HepG2 (cell line): ENCODE data around the gene SPINK4. TPM values are rescaled to one million over a fixed set of nuclear protein-coding genes. Genes with fewer than 3 reads are reported as not detected.

Experiments
- CHD4 ChIP-seq: fragments of 200-600 bp; sonication (generic); IDR thresholded peaks from 2 replicates; pipeline ENCODE4 v1.7.0; 2017; ENCODE audit warnings: mild to moderate bottlenecking, low read length, borderline replicate concordance
- FOSL2 ChIP-seq: sonication (generic); formaldehyde crosslinking; IDR thresholded peaks from 2 replicates; pipeline ENCODE4 v1.4.0; 2020; ENCODE audit warnings: missing genetic modification reagents
- GMEB2 ChIP-seq: IDR thresholded peaks from 2 replicates; pipeline ENCODE4 v1.6.1; 2016; ENCODE audit warnings: missing biosample characterization, missing genetic modification reagents, low read depth
- HDAC2 ChIP-seq: sonication (generic); formaldehyde crosslinking; IDR thresholded peaks from 2 replicates; pipeline ENCODE4 v1.4.0; 2020; ENCODE audit warnings: missing genetic modification reagents
- MYNN ChIP-seq: sonication (generic); formaldehyde crosslinking; IDR thresholded peaks from 2 replicates; pipeline ENCODE4 v1.4.0; 2020; ENCODE audit warnings: mild to moderate bottlenecking, low read depth, missing genetic modification reagents
- TBX2 ChIP-seq: sonication (generic); formaldehyde crosslinking; IDR thresholded peaks from 2 replicates; pipeline ENCODE4 v1.5.0; 2020; ENCODE audit warnings: missing genetic modification reagents, mild to moderate bottlenecking, borderline replicate concordance
- ZBTB42 ChIP-seq: sonication (generic); formaldehyde crosslinking; IDR thresholded peaks from 2 replicates; pipeline ENCODE4 v1.5.0; 2020; ENCODE audit warnings: mild to moderate bottlenecking, missing genetic modification reagents
- ZBTB43 ChIP-seq: sonication (generic); formaldehyde crosslinking; conservative IDR thresholded peaks from 2 replicates; pipeline ENCODE4 v1.4.0; 2020; ENCODE audit warnings: missing genetic modification reagents
- ZFP36L1 ChIP-seq: sonication (generic); formaldehyde crosslinking; IDR thresholded peaks from 2 replicates; pipeline ENCODE4 v1.8.0; 2022; ENCODE audit warnings: mild to moderate bottlenecking, missing genetic modification reagents, moderate library complexity
- ZMYM2 ChIP-seq: sonication (generic); formaldehyde crosslinking; IDR thresholded peaks from 2 replicates; pipeline ENCODE4 v1.8.0; 2022; ENCODE audit warnings: mild to moderate bottlenecking, missing genetic modification reagents
- ZNF142 ChIP-seq: sonication (generic); formaldehyde crosslinking; IDR thresholded peaks from 2 replicates; pipeline ENCODE4 v1.4.0; 2020; ENCODE audit warnings: missing genetic modification reagents
- ZNF7 ChIP-seq: IDR thresholded peaks from 2 replicates; pipeline ENCODE4 v1.6.1; 2016; ENCODE audit warnings: missing biosample characterization, missing genetic modification reagents
- polyA plus RNA-seq, 8 experiments: library from polyadenylated mRNA; depleted of rRNA in 3 of 8; stranded (reverse) in 7 of 8; unstranded in 1 of 8; fragments of >200 nt; fragmentation: Illumina TruSeq in 4 of 8; extraction: Trizol in 4 of 8; gene quantifications; 2 replicates each; pipeline versions ENCODE4 v1.2.1 to v1.2.3, GENCODE V29; 2011 to 2016; ENCODE audit warnings: low read depth in 4 of 8, missing spikeins in 1 of 8, mixed read lengths in 1 of 8; ENCODE audit not compliant: insufficient read depth in 1 of 8
- total RNA-seq, 5 experiments: library from RNA; depleted of rRNA; stranded (reverse); fragments of >200 nt; fragmentation: Illumina TruSeq; extraction: Trizol; gene quantifications; 2 replicates each; pipeline ENCODE4 v1.2.3, GENCODE V29; 2016; ENCODE audit warnings: low read depth in 1 of 5
- TF ChIP-seq, protein P1 (sequence below): sonication (generic); formaldehyde crosslinking; IDR thresholded peaks from 2 replicates; pipeline ENCODE4 v1.9.0; 2021; ENCODE audit warnings: missing genetic modification reagents, borderline replicate concordance
- TF ChIP-seq, protein P2 (sequence below): sonication (generic); formaldehyde crosslinking; IDR thresholded peaks from 2 replicates; pipeline ENCODE4 v1.8.0; 2022; ENCODE audit warnings: mild to moderate bottlenecking, missing genetic modification reagents

SPINK4 gene
- total and polyA plus RNA-seq, 2 of the 13 experiments (the other 11 are each of a cell fraction or from before 2014, with no cell fraction given), result 0.53 to 3.4 TPM

DNA sequence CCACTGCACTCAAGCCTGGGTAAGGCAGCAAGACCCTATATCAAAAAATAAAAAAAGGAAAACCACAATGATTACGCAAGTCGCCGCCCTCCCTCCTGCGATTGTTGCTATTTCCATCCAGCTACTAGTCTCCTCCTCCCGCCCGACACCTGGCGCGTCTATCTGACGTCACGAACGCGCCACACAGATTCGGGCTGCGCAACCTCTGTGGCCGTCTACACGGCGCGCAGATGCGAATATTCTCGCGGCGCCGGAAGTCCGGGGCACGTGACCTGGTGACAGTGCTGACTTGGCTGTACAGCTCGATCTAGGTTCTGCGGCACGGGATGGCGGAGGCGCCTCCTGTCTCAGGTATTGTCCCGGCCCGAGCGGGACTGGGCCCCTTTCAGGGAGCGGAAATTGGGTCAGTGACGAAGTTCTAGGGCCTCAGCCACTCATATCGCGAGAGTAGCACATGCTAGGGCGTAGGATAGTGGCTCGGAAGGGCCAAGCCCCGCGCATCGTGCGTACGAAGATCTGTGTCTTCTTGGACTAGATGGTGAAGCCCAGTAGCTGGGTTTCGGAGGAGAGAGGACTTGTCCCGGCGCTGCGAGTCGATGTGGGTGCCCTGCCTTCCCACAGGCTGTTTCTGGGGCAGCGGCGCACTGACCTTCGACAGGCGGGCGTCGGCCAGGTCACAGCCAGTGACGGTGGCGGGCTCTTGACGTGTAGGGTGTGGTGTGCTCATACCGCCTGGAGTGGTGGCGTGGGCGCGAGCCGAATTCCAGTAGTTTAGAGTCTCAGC is 50.5 kb downstream of the SPINK4 start, which contains the start of gene NFX1 (continued):
- TF ChIP-seq ZBTB43 (peak; percentile 77; the same call in 1 of the 2 replicates), MYNN (CRISPR knock-in tag) (peak; percentile 67; the same call in 1 of the 2 replicates), TBX2 (CRISPR knock-in tag) (peak; percentile 92), FOSL2 (CRISPR knock-in tag) (peak; percentile 61), ZFP36L1 (CRISPR knock-in tag) (peak; percentile 92), HDAC2 (peak; percentile 89), ZBTB42 (CRISPR knock-in tag) (peak; percentile 96), ZMYM2 (CRISPR knock-in tag) (no peak), ZNF142 (CRISPR knock-in tag) (peak; percentile 69; the same call in 1 of the 2 replicates), ZNF7 (CRISPR knock-in tag) (0 out of 2 replicates have a peak, but pooled peaks have one; percentile 54), GMEB2 (CRISPR knock-in tag) (peak; percentile 51; the same call in 1 of the 2 replicates), CHD4 (no peak; the same call in 1 of the 2 replicates)
- TF ChIP-seq, protein P1, sequence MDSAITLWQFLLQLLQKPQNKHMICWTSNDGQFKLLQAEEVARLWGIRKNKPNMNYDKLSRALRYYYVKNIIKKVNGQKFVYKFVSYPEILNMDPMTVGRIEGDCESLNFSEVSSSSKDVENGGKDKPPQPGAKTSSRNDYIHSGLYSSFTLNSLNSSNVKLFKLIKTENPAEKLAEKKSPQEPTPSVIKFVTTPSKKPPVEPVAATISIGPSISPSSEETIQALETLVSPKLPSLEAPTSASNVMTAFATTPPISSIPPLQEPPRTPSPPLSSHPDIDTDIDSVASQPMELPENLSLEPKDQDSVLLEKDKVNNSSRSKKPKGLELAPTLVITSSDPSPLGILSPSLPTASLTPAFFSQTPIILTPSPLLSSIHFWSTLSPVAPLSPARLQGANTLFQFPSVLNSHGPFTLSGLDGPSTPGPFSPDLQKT, result no peak; the same call in 1 of the 2 replicates
- TF ChIP-seq, protein P2, sequence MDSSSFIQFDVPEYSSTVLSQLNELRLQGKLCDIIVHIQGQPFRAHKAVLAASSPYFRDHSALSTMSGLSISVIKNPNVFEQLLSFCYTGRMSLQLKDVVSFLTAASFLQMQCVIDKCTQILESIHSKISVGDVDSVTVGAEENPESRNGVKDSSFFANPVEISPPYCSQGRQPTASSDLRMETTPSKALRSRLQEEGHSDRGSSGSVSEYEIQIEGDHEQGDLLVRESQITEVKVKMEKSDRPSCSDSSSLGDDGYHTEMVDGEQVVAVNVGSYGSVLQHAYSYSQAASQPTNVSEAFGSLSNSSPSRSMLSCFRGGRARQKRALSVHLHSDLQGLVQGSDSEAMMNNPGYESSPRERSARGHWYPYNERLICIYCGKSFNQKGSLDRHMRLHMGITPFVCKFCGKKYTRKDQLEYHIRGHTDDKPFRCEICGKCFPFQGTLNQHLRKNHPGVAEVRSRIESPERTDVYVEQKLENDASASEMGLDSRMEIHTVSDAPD, result peak; percentile 91
